A549 (cell line): ENCODE results near the gene GRIN2C. TPM values are rescaled to one million over a fixed set of nuclear protein-coding genes. Genes with fewer than 3 reads are reported as not detected.

Experiments used
- ATAC-seq, 2 experiments: fragments of 200-7000 bp in 1 of 2; fragments of >200 bp in 1 of 2; cut with Nextera tagmentation in 1 of 2; cut with Tn5 transposase in 1 of 2; 3 replicates each; pipeline versions ENCODE4 v1.8.0 to v1.9.1; 2018 to 2020; ENCODE audit warnings: mild to moderate bottlenecking in 1 of 2, moderate library complexity in 1 of 2
- CTCF ChIA-PET: fragments of 300-600 bp; sonication (Branson Sonifier 250); formaldehyde crosslinking; extraction: SDS; loops from one replicate; lab custom pipeline; 2021; ENCODE audit warnings: antibody characterized with exemption, inconsistent platforms; lab: Yijun Ruan, JAX
- POLR2A ChIA-PET: fragments of 350-600 bp; formaldehyde crosslinking; extraction: SDS; loops from one replicate; lab custom pipeline; 2021; ENCODE audit warnings: antibody characterized with exemption, inconsistent platforms; lab: Yijun Ruan, JAX
- DNase-seq, 2 experiments: peaks; one replicate each; pipeline versions ENCODE4 v3.0.0 to v3.0.0-alpha.2; 2011 to 2016; ENCODE audit warnings: low read depth in 1 of 2, low spot score in 1 of 2
- FAIRE-seq: peaks from 2 replicates; lab custom pipeline; 2011; peaks lifted over from hg19 to GRCh38; lab: Jason Lieb, UNC
- H3K27ac ChIP-seq, 2 experiments: fragments of >200 bp; sonication (Bioruptor Twin); formaldehyde crosslinking; 3 replicates each; pipeline ENCODE4 v1.5.1; 2016 to 2017
- H3K4me1 ChIP-seq: fragments of >200 bp; sonication (Bioruptor Twin); formaldehyde crosslinking; 3 replicates; pipeline ENCODE4 v1.6.1; 2016
- H3K4me2 ChIP-seq: fragments of >200 bp; sonication (Bioruptor Twin); formaldehyde crosslinking; 3 replicates; pipeline ENCODE4 v1.6.1; 2016
- H3K4me3 ChIP-seq: fragments of >200 bp; sonication (Bioruptor Twin); formaldehyde crosslinking; 3 replicates; pipeline ENCODE4 v1.5.1; 2016
- H3K9me3 ChIP-seq: fragments of >200 bp; sonication (Bioruptor Twin); formaldehyde crosslinking; 3 replicates; pipeline ENCODE4 v1.6.1; 2016
- CBX2 ChIP-seq: fragments of 200-600 bp; sonication (generic); IDR thresholded peaks from 2 replicates; pipeline ENCODE4 v1.6.1; 2016; ENCODE audit warnings: low read depth, mild to moderate bottlenecking, borderline replicate concordance
- CBX8 ChIP-seq: fragments of 200-600 bp; sonication (generic); IDR thresholded peaks from 2 replicates; pipeline ENCODE4 v1.6.1; 2016
- CEBPB ChIP-seq, 2 experiments: fragments of >200 bp in 1 of 2; sonication (Bioruptor Twin) in 1 of 2; formaldehyde crosslinking in 1 of 2; IDR thresholded peaks; 2 replicates each; pipeline ENCODE4 v1.6.1; 2012 to 2016
- CHD2 ChIP-seq: fragments of 150-350 bp; IDR thresholded peaks from 2 replicates; pipeline ENCODE4 v1.6.1; 2014; ENCODE audit warnings: low read length; ENCODE audit not compliant: partially characterized antibody
- FOSL2 ChIP-seq, 2 experiments: fragments of 450-650 bp in 1 of 2; fragments of >200 bp in 1 of 2; sonication (Bioruptor Twin) in 1 of 2; formaldehyde crosslinking; IDR thresholded peaks; 2 replicates each; pipeline versions ENCODE4 v1.5.0 to v1.6.1; 2016 to 2020; ENCODE audit warnings: mild to moderate bottlenecking in 1 of 2, moderate library complexity in 1 of 2
- FOXS1 ChIP-seq: fragments of 250-450 bp; sonication (Bioruptor Pico); IDR thresholded peaks from 2 replicates; pipeline ENCODE4 v1.5.0; 2020; ENCODE audit warnings: mild to moderate bottlenecking, moderate library complexity
- HDAC2 ChIP-seq: fragments of 200-600 bp; sonication (generic); IDR thresholded peaks from 2 replicates; pipeline ENCODE4 v1.6.1; 2016
- HEYL ChIP-seq: fragments of 250-450 bp; sonication (Bioruptor Pico); IDR thresholded peaks from 2 replicates; pipeline ENCODE4 v1.8.0; 2021; ENCODE audit warnings: mild to moderate bottlenecking, moderate library complexity
- HOXB13 ChIP-seq: fragments of 250-450 bp; sonication (Bioruptor Pico); IDR thresholded peaks from 2 replicates; pipeline ENCODE4 v1.5.0; 2020; ENCODE audit warnings: low read depth, mild to moderate bottlenecking, moderate library complexity
- JUNB ChIP-seq: fragments of >200 bp; sonication (Bioruptor Twin); formaldehyde crosslinking; IDR thresholded peaks from 2 replicates; pipeline ENCODE4 v1.6.1; 2016
- KDM1A ChIP-seq: fragments of 200-600 bp; sonication (generic); IDR thresholded peaks from 2 replicates; pipeline ENCODE4 v1.6.1; 2016; ENCODE audit warnings: low read depth, mild to moderate bottlenecking
- MAZ ChIP-seq: fragments of 150-350 bp; IDR thresholded peaks from 2 replicates; pipeline ENCODE4 v1.6.1; 2014; ENCODE audit warnings: antibody characterized with exemption, low read depth, low read length, borderline replicate concordance
- MYC ChIP-seq: IDR thresholded peaks from 2 replicates; pipeline ENCODE4 v1.6.1; 2012; ENCODE audit warnings: mild to moderate bottlenecking, inconsistent platforms, low read length, improper control_type of control experiment, borderline replicate concordance
- NFE2L2 ChIP-seq: fragments of 150-350 bp; conservative IDR thresholded peaks from 2 replicates; pipeline ENCODE4 v1.6.1; 2014; ENCODE audit warnings: low read length
- PHF8 ChIP-seq: fragments of 200-600 bp; sonication (generic); IDR thresholded peaks from 2 replicates; pipeline ENCODE4 v1.6.1; 2016; ENCODE audit warnings: low read depth, mild to moderate bottlenecking, antibody characterized with exemption, moderate library complexity, borderline replicate concordance
- RAD21 ChIP-seq, 2 experiments: fragments of >200 bp in 1 of 2; sonication (Bioruptor Twin) in 1 of 2; formaldehyde crosslinking in 1 of 2; IDR thresholded peaks in 1 of 2; conservative IDR thresholded peaks in 1 of 2; 2 replicates in 1 of 2; 3 replicates in 1 of 2; pipeline ENCODE4 v1.6.1; 2012 to 2018; ENCODE audit warnings: inconsistent platforms in 1 of 2
- RCOR1 ChIP-seq: fragments of 150-350 bp; IDR thresholded peaks from 2 replicates; pipeline ENCODE4 v1.6.1; 2014; ENCODE audit warnings: antibody characterized with exemption, low read length, low read depth
- SMC3 ChIP-seq: fragments of >200 bp; sonication (Bioruptor Twin); formaldehyde crosslinking; IDR thresholded peaks from 3 replicates; pipeline ENCODE4 v1.6.1; 2018; ENCODE audit warnings: inconsistent platforms
- TFCP2L1 ChIP-seq: fragments of 250-450 bp; sonication (Bioruptor Pico); IDR thresholded peaks from 2 replicates; pipeline ENCODE4 v1.5.0; 2021; ENCODE audit warnings: mild to moderate bottlenecking
- TP53 ChIP-seq: fragments of 250-450 bp; sonication (Bioruptor Pico); IDR thresholded peaks from 2 replicates; pipeline ENCODE4 v1.5.0; 2021; ENCODE audit warnings: mild to moderate bottlenecking, moderate library complexity
- ZNF302 ChIP-seq: fragments of 250-450 bp; sonication (Bioruptor Pico); IDR thresholded peaks from 2 replicates; pipeline ENCODE4 v1.9.0; 2021; ENCODE audit warnings: inconsistent platforms, mild to moderate bottlenecking, moderate library complexity
- WGBS: methylation state at CpG from one replicate; pipeline ENCODE4 v1.1.6; 2017; ENCODE audit errors: missing lambda C conversion rate; 5-methylcytosine and 5-hydroxymethylcytosine counted together
- polyA plus RNA-seq, 4 experiments: library from polyadenylated mRNA; depleted of rRNA in 3 of 4; stranded (reverse); fragments of >200 nt; fragmentation: RNase III in 1 of 4; extraction: RNeasy Plus Mini Kit Qiagen cat#74134 plus additional on column Dnase treatment in 1 of 4; gene quantifications; 2 replicates in 3 of 4; 3 replicates in 1 of 4; pipeline ENCODE4 v1.2.3, GENCODE V29; 2011 to 2017
- TF ChIP-seq, protein P1 (sequence below): fragments of >200 bp; sonication (Bioruptor Twin); formaldehyde crosslinking; IDR thresholded peaks from 3 replicates; pipeline ENCODE4 v1.6.1; 2016
- TF ChIP-seq, protein P2 (sequence below): IDR thresholded peaks from 2 replicates; pipeline ENCODE4 v1.6.1; 2012
- TF ChIP-seq, protein P3 (sequence below): IDR thresholded peaks from 2 replicates; pipeline ENCODE4 v1.6.1; 2012

Gene GRIN2C
- polyA plus RNA-seq, 2 of the 4 experiments (the other 2 are of a cell fraction) = 0.17 to 0.28 TPM

DNA sequence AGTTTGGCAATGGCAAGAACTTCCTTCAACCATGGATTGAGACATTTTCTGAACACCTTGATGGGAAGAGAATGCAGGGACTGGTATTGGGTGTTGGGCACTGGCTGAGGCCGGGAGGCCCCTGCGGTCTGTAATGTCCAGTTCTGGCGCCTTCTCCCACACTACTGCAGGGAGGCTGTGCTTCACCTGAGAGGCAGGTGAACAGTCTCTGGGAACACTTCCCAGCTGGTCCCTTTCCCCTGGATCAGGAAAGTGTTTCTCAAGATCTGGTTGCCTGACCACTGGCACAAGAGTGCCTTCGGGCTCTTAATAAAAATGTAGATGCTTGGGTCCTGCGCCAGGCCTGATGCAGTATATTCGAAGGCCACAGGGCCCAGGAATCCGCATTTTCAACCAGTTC is 55.0 kb downstream of the GRIN2C start:
- WGBS = 85% methylated on average over 7 of the region's 7 CpGs

DNA sequence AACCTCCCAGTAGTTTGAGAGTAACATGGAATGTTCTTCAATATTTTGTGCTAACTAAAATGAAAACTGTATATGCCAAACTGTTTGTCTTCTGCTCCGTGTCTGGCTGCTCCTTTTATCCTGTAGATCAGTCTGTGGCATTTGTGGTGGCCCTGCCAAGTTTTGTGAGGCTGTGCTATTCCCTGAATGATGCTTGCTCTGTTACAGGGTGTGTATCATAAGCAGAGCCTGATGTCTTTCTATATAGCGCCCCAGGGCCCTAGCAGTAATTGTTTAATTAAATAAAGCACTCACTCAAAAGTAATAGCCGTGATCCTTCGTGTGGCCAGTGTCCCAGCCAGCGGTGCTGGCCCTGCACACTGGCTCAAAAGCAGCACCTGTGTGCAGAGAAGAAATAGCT is 55.7 kb downstream of the GRIN2C start:
- no peak for DNase-seq
- no peak for FAIRE-seq
- no peaks in the 10 kb centered on the region for H3K9me3 ChIP-seq
- H3K4me3 ChIP-seq = no peak overlapping the region
- H3K4me1 ChIP-seq = no peaks in the 10 kb centered on the region
- no peak overlapping the region for H3K27ac ChIP-seq
- no peak for ATAC-seq
- WGBS = 87% methylated on average over 5 of the region's 5 CpGs
- TF ChIP-seq JUNB (no peak), PHF8 (no peak), MAZ (no peak)
- TF ChIP-seq, protein P1, sequence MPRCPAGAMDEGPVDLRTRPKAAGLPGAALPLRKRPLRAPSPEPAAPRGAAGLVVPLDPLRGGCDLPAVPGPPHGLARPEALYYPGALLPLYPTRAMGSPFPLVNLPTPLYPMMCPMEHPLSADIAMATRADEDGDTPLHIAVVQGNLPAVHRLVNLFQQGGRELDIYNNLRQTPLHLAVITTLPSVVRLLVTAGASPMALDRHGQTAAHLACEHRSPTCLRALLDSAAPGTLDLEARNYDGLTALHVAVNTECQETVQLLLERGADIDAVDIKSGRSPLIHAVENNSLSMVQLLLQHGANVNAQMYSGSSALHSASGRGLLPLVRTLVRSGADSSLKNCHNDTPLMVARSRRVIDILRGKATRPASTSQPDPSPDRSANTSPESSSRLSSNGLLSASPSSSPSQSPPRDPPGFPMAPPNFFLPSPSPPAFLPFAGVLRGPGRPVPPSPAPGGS = no peak
- no peak overlapping the region for H3K4me2 ChIP-seq
- ChIA-PET CTCF (interaction anchor here (1.2 to 53.6 kb wide), 4 partner anchors 10 to 53 kb away, joined by 3 to 1302 read pairs (median 102); partner anchors contain the start of genes FDXR and GRIN2C), POLR2A (no interaction called here)

More for the DNA sequence above, 55.0 kb downstream of the GRIN2C start:
- H3K4me1 ChIP-seq = no peaks in the 10 kb centered on the region
- no peak overlapping the region for H3K4me3 ChIP-seq
- no peak overlapping the region for H3K27ac ChIP-seq
- H3K9me3 ChIP-seq = no peaks in the 10 kb centered on the region
- no peak for DNase-seq
- TF ChIP-seq CHD2 (no peak), HEYL (CRISPR knock-in tag) (no peak), SMC3 (no peak), NFE2L2 (no peak)
- no peak for FAIRE-seq
- ATAC-seq = no peak
- ChIA-PET POLR2A (no interaction called here), CTCF (interaction anchor here (0.8 to 53.6 kb wide), 8 partner anchors 10 to 52 kb away, joined by 3 to 1302 read pairs (median 3); partner anchors contain the start of genes FDXR and GRIN2C)
- H3K4me2 ChIP-seq = no peak overlapping the region

DNA sequence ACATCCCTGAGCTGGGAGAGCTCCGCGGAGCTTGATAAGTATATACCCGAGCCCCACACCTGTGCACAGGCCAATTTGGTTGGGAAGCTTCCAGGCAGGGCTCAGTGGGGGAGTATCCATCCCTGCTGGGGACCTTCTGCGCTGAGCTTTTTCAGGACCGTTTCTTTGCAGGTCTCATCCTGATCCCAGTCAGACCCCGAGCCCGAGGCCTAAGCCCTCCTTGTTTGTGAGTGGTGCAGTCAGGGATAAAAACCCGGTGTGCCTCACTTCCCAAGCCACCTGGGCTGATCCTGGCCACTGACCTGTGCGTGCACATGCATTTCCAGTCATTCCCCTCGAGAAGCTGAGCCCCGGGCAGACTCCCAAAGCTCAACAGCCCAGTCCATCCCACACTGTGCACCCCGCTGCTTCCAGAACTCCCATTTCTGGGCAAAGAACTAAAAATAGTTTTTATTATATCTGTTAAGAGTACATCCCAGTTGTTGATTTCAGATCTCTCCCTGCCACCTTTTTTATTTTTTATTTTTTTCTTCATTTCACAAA is 56.2 kb downstream of the GRIN2C start:
- Histone ChIP-seq H3K4me3 (no peak overlapping the region), H3K4me1 (no peaks in the 10 kb centered on the region), H3K4me2 (no peak overlapping the region), H3K9me3 (no peaks in the 10 kb centered on the region), H3K27ac (no peak overlapping the region)
- ChIA-PET POLR2A (no interaction called here), CTCF (interaction anchor here (1.3 to 53.6 kb wide), 3 partner anchors 11 to 54 kb away, joined by 4 to 1302 read pairs (median 199); partner anchors contain the start of genes FDXR and GRIN2C)
- ATAC-seq (no peak), DNase-seq (no peak), FAIRE-seq (no peak)
- WGBS = 89% methylated on average over 12 of the region's 12 CpGs
- no peak for TF ChIP-seq CHD2
- TF ChIP-seq ZNF302 (CRISPR knock-in tag) = no peak
- TF ChIP-seq KDM1A = no peak
- no peak for TF ChIP-seq CEBPB (IDR thresholded peaks at IDR 0.05)
- no peak for TF ChIP-seq TFCP2L1
- TF ChIP-seq HDAC2 = no peak
- no peak for TF ChIP-seq PHF8
- no peak for TF ChIP-seq MYC
- TF ChIP-seq, protein P2, sequence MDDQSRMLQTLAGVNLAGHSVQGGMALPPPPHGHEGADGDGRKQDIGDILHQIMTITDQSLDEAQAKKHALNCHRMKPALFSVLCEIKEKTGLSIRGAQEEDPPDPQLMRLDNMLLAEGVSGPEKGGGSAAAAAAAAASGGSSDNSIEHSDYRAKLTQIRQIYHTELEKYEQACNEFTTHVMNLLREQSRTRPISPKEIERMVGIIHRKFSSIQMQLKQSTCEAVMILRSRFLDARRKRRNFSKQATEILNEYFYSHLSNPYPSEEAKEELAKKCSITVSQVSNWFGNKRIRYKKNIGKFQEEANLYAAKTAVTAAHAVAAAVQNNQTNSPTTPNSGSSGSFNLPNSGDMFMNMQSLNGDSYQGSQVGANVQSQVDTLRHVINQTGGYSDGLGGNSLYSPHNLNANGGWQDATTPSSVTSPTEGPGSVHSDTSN = no peak

DNA sequence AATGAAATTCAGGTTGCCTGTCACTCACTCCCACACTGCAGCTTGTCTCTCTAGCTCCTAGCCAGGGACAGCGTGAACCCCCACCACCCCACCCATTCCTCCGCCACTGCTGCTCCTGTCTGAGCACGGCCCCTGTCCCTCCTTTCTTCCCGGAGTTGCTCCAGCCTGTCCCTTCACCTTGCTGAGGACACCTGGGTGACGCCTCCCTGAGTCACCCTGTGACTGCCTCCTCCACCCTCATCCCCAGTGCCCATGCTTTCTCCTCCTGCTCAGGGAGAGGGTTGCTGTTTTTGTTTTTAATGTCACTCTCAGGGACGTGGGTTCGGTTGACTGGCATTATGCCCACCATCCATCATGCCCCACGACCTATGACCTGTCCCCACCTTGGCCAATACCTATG is 57.8 kb downstream of the GRIN2C start:
- no peak for DNase-seq
- POLR2A ChIA-PET = no interaction called here
- TF ChIP-seq RAD21 (conservative IDR thresholded peaks at IDR 0.05 in 1 of 2, IDR thresholded peaks at IDR 0.05 in 1 of 2) (no peak), FOXS1 (CRISPR knock-in tag) (no peak), CBX8 (no peak), CBX2 (no peak), HOXB13 (CRISPR knock-in tag) (no peak), HDAC2 (no peak), PHF8 (no peak), TP53 (no peak), RCOR1 (no peak), TFCP2L1 (no peak), ZNF302 (CRISPR knock-in tag) (no peak), FOSL2 (IDR thresholded peaks at IDR 0.05) (no peak), FOSL2 (CRISPR knock-in tag; IDR thresholded peaks at IDR 0.05) (no peak)
- TF ChIP-seq, protein P3, sequence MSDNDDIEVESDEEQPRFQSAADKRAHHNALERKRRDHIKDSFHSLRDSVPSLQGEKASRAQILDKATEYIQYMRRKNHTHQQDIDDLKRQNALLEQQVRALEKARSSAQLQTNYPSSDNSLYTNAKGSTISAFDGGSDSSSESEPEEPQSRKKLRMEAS = no peak
- TF ChIP-seq, all 56 proteins: peak for 0
- ATAC-seq = no peak
- H3K9me3 ChIP-seq = no peaks in the 10 kb centered on the region
- WGBS = 78% methylated on average over 8 of the region's 8 CpGs
- no peak overlapping the region for H3K27ac ChIP-seq
- no peaks in the 10 kb centered on the region for H3K4me1 ChIP-seq
- FAIRE-seq = no peak
- CTCF ChIA-PET = interaction anchor here (0.8 to 53.6 kb wide), 6 partner anchors 9 to 55 kb away, joined by 3 to 1302 read pairs (median 4); partner anchors contain the start of genes FDXR and GRIN2C
- no peak overlapping the region for H3K4me2 ChIP-seq
- no peak overlapping the region for H3K4me3 ChIP-seq
